Hepatocyte (in vitro differentiated cells): ENCODE results near the gene SLC22A13. TPM values are rescaled to one million over a fixed set of nuclear protein-coding genes. Genes with fewer than 3 reads are reported as not detected.

ENCODE experiments used
- DNase-seq: peaks from one replicate; pipeline ENCODE4 v3.0.0-alpha.2; 2016; ENCODE audit warnings: low spot score
- H2AFZ ChIP-seq: fragments of 200-600 bp; sonication (generic); 2 replicates; pipeline ENCODE4 v1.6.0; 2016; ENCODE audit warnings: antibody characterized with exemption, mild to moderate bottlenecking
- H3K27ac ChIP-seq: fragments of 200-600 bp; sonication (generic); 2 replicates; pipeline ENCODE4 v1.5.1; 2016; ENCODE audit warnings: mild to moderate bottlenecking
- H3K27me3 ChIP-seq: fragments of 200-600 bp; sonication (generic); 2 replicates; pipeline ENCODE4 v1.6.1; 2016
- H3K36me3 ChIP-seq: fragments of 200-600 bp; sonication (generic); replicated peaks from 2 replicates; pipeline ENCODE4 v1.5.1; 2016; ENCODE audit warnings: low read depth; ENCODE audit not compliant: insufficient read depth
- H3K4me1 ChIP-seq: fragments of 200-600 bp; sonication (generic); 2 replicates; pipeline ENCODE4 v1.5.1; 2016; ENCODE audit warnings: mild to moderate bottlenecking, moderate library complexity; ENCODE audit not compliant: insufficient read depth
- H3K4me2 ChIP-seq: fragments of 200-600 bp; sonication (generic); 2 replicates; pipeline ENCODE4 v1.6.0; 2016
- H3K4me3 ChIP-seq: fragments of 200-600 bp; sonication (generic); 2 replicates; pipeline ENCODE4 v1.5.1; 2016; ENCODE audit warnings: mild to moderate bottlenecking
- H3K79me2 ChIP-seq: fragments of 200-600 bp; sonication (generic); 2 replicates; pipeline ENCODE4 v1.6.0; 2017; ENCODE audit warnings: mild to moderate bottlenecking
- H3K9me2 ChIP-seq: fragments of 200-600 bp; sonication (generic); replicated peaks from 2 replicates; pipeline ENCODE4 v1.6.0; 2017; ENCODE audit warnings: mild to moderate bottlenecking; ENCODE audit not compliant: insufficient read depth
- H3K9me3 ChIP-seq: fragments of 200-600 bp; sonication (generic); 2 replicates; pipeline ENCODE4 v1.5.1; 2016; ENCODE audit warnings: low read depth, mild to moderate bottlenecking
- H4K20me1 ChIP-seq: fragments of 200-600 bp; sonication (generic); 2 replicates; pipeline ENCODE4 v1.6.0; 2016; ENCODE audit warnings: mild to moderate bottlenecking; ENCODE audit not compliant: insufficient read depth, poor library complexity, severe bottlenecking
- EZH2 ChIP-seq: fragments of 200-600 bp; sonication (generic); IDR thresholded peaks from 2 replicates; pipeline ENCODE4 v1.6.1; 2016; ENCODE audit warnings: antibody characterized with exemption, mild to moderate bottlenecking, borderline replicate concordance
- EZH2phosphoT487 ChIP-seq: fragments of 200-600 bp; sonication (generic); IDR thresholded peaks from one replicate; pipeline ENCODE4 v1.6.1; 2018; ENCODE audit warnings: antibody characterized with exemption, mild to moderate bottlenecking, low read depth, moderate library complexity; ENCODE audit not compliant: unreplicated experiment, severe bottlenecking
- WGBS: methylation state at CpG from one replicate; pipeline ENCODE4 v1.1.6; 2016; ENCODE audit warnings: low lambda C conversion rate; ENCODE audit errors: missing lambda C conversion rate; 5-methylcytosine and 5-hydroxymethylcytosine counted together
- polyA plus RNA-seq: library from polyadenylated mRNA; unstranded; fragments of >200 nt; fragmentation: Nextera tagmentation; extraction: Ambion mirVana; gene quantifications from 2 replicates; pipeline ENCODE4 v1.2.1, GENCODE V29; 2016
- total RNA-seq: library from RNA; depleted of rRNA; stranded (reverse); fragments of >200 nt; gene quantifications from 2 replicates; pipeline ENCODE4 v1.2.3, GENCODE V29; 2014
- TF ChIP-seq, protein P1 (sequence below): fragments of 200-600 bp; sonication (generic); IDR thresholded peaks from 2 replicates; pipeline ENCODE4 v1.5.1; 2016; ENCODE audit warnings: antibody characterized with exemption, mild to moderate bottlenecking; ENCODE audit not compliant: poor library complexity

Gene SLC22A13
- total and polyA plus RNA-seq, 2 experiments from 2014 or later: 0.77 TPM; not detected in 1

DNA sequence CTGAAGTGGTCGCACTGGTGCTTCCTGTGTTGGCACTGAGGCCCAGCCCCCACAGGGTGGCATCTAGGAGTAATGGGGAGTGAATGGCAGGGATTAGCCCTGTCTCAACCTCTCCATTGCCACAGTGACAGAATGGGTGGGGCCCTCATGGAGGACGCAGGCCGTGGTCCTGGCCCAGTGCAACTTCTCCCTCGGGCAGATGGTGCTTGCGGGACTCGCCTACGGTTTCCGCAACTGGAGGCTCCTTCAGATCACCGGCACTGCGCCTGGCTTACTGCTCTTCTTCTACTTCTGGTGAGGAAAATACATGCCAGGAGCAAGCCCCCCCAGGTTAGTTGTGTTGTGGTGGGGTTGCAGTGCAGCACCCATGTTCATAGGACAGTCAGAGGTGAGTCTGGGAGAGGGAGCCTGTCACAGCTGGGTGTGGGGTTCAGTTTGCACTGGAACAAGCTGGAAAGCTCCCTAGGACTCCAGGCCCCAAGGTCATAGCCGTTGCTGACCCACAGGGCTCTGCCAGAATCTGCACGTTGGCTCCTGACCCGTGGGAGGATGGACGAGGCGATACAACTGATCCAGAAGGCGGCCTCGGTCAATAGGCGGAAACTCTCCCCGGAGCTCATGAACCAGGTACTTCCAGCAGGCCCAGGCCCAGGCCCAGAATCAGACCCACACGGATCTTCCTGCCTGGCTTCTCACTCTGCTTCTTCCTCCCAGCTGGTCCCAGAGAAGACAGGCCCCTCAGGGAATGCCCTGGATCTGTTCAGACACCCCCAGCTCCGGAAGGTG, 9.4 kb downstream of the SLC22A13 start:
- Histone ChIP-seq H3K79me2 (no peaks in the 10 kb centered on the region), H3K4me2 (no peak overlapping the region), H4K20me1 (no peaks in the 10 kb centered on the region), H3K9me2 (no peaks in the 10 kb centered on the region), H3K27ac (no peak overlapping the region), H3K36me3 (no peaks in the 10 kb centered on the region), H3K27me3 (no peaks in the 10 kb centered on the region), H3K9me3 (no peaks in the 10 kb centered on the region), H3K4me3 (no peak overlapping the region), H2AFZ (no peak overlapping the region), H3K4me1 (no peaks in the 10 kb centered on the region)
- DNase-seq: no peak
- WGBS: 96% methylated on average over 21 of the region's 21 CpGs
- TF ChIP-seq EZH2phosphoT487: no peak
- TF ChIP-seq, protein P1, sequence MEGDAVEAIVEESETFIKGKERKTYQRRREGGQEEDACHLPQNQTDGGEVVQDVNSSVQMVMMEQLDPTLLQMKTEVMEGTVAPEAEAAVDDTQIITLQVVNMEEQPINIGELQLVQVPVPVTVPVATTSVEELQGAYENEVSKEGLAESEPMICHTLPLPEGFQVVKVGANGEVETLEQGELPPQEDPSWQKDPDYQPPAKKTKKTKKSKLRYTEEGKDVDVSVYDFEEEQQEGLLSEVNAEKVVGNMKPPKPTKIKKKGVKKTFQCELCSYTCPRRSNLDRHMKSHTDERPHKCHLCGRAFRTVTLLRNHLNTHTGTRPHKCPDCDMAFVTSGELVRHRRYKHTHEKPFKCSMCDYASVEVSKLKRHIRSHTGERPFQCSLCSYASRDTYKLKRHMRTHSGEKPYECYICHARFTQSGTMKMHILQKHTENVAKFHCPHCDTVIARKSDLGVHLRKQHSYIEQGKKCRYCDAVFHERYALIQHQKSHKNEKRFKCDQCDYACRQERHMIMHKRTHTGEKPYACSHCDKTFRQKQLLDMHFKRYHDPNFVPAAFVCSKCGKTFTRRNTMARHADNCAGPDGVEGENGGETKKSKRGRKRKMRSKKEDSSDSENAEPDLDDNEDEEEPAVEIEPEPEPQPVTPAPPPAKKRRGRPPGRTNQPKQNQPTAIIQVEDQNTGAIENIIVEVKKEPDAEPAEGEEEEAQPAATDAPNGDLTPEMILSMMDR: no peak
- TF ChIP-seq EZH2: no peak

GRCh38 chr3:38275658-38276057, 10.0 kb downstream of the SLC22A13 start:
- TF ChIP-seq EZH2: no peak
- TF ChIP-seq EZH2phosphoT487: no peak
- TF ChIP-seq, protein P1: no peak
- Histone ChIP-seq H2AFZ (no peak overlapping the region), H3K79me2 (no peaks in the 10 kb centered on the region), H3K4me3 (no peak overlapping the region), H3K27ac (no peak overlapping the region), H3K9me2 (no peaks in the 10 kb centered on the region), H3K27me3 (no peaks in the 10 kb centered on the region), H3K4me2 (no peak overlapping the region), H3K4me1 (no peaks in the 10 kb centered on the region), H3K9me3 (no peaks in the 10 kb centered on the region), H4K20me1 (no peaks in the 10 kb centered on the region), H3K36me3 (no peaks in the 10 kb centered on the region)
- no peak for DNase-seq
- WGBS: 90% methylated on average over 8 of the region's 8 CpGs

DNA sequence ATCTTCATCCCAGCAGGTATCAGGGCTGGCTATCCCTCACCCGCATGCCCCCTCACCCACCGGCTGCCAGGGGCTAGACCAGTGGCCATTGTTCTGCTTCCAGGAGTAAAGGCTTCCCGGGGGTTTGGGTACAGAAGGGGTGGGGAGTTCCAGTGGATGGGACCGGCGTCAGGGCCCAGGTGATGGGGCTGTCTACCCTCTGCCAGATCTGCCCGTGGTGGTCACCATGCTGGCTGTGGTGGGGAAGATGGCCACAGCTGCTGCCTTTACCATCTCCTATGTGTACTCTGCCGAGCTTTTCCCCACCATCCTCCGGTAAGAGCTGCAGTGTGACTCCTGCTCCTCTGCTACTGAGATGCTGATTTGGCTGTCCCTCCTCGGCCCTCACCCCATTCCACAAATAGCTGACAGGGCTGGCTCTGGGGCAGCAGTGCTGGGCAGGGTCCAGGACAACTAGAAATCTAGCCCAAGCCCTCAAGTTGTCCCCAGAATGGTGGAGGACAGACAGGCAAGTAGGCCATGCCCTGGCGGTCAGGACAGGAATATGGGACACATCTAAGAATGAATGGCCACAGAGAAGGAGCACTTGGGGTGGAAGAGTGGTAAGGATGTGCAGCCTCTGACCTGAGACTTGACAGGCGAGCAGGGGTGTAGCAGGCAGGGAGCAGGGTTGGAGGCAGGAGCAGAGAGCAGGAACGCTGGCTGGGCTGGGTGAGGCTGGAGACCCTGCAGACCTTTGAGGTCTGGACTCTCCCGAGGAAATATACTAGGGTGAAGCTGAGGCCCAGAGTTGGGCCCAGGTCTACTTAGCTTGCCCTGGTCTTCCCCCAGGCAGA, 10.7 kb downstream of the SLC22A13 start:
- no peaks in the 10 kb centered on the region for H3K27me3 ChIP-seq
- H2AFZ ChIP-seq: no peak overlapping the region
- WGBS: 94% methylated on average over 13 of the region's 13 CpGs
- no peaks in the 10 kb centered on the region for H3K4me1 ChIP-seq
- no peak overlapping the region for H3K4me3 ChIP-seq
- no peak overlapping the region for H3K27ac ChIP-seq
- no peaks in the 10 kb centered on the region for H3K36me3 ChIP-seq
- no peaks in the 10 kb centered on the region for H3K79me2 ChIP-seq
- no peak for TF ChIP-seq EZH2
- TF ChIP-seq EZH2phosphoT487: no peak
- TF ChIP-seq, protein P1: no peak
- no peaks in the 10 kb centered on the region for H3K9me3 ChIP-seq
- H3K4me2 ChIP-seq: no peak overlapping the region
- DNase-seq: no peak
- no peaks in the 10 kb centered on the region for H4K20me1 ChIP-seq
- no peaks in the 10 kb centered on the region for H3K9me2 ChIP-seq
